Measurements from ENCODE around the gene ARHGAP40. TPM values are rescaled to one million over a fixed set of nuclear protein-coding genes. Genes with fewer than 3 reads are reported as not detected.

The ARHGAP40 gene
- total and polyA plus RNA-seq, 2 donors (not counting 3 experiments of a cell fraction or from before 2014, with no cell fraction given) = 0.18 to 0.20 TPM

DNA sequence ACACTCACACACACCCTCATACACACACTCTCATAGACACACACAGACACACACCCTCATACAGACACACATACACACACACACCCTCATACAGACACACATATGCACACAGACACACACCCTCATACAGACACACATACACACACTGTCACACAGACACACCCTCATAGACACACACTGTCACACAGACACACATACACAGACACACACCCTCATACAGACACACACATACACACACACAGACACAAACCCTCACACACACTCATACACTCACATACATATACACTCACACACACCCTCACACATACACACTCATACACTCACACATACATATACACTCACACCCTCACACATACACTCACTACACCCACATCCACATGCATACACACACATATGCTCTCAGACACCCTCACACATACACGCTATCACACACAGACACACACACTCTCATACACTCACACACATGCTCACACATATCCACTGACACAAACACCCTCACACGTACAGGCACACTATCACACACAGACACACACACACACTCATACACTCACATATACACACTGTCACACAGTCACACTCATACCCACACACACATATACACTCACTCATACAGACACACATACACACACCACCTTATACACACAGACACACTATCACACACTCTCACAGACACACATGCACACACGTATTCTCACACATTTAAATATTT, 11.5 kb upstream of the ARHGAP40 start:
- CTCF ChIA-PET = no interaction called here
- DNase-seq (ENCODE audit: low read depth, low spot score) = no peak
- no peaks in the 10 kb centered on the region for H3K4me1 ChIP-seq (ENCODE audit: control insufficient read depth, extremely low read depth, insufficient read depth, low read length)
- POLR2A ChIA-PET = no interaction called here
- no peak overlapping the region for H3K9ac ChIP-seq (replicated peaks; ENCODE audit: extremely low read depth, insufficient read depth, low read length)
- intact Hi-C loops (cut with micrococcal nuclease) (no loop called here), dilution Hi-C loops (cut with MboI; ENCODE audit: extremely low pct_ligation_motif_present, low sequenced_read_pairs) (no loop called here)
- no peaks in the 10 kb centered on the region for H3K9me1 ChIP-seq (replicated peaks; ENCODE audit: control insufficient read depth, extremely low read depth, insufficient read depth, low read length)
- H3K4me3 ChIP-seq (replicated peaks in 1 of 3; ENCODE audit: insufficient read depth in 1 of 3, low read depth in 1 of 3, low read length in 3 of 3) = no peak overlapping the region
- TF ChIP-seq POLR2A (IDR thresholded peaks at IDR 0.05; ENCODE audit: low read depth, low read length) (no peak), GATA2 (IDR thresholded peaks at IDR 0.05; ENCODE audit: insufficient read depth, insufficient read length, low read depth, low read length) (no peak), FOS (IDR thresholded peaks at IDR 0.05; ENCODE audit: borderline replicate concordance, insufficient read depth, low read length) (no peak), EZH2 (IDR thresholded peaks at IDR 0.05; ENCODE audit: borderline replicate concordance, low read depth, low read length, severe bottlenecking) (no peak), MYC (IDR thresholded peaks at IDR 0.05; ENCODE audit: low read depth, low read length) (no peak), JUN (IDR thresholded peaks at IDR 0.05; ENCODE audit: borderline replicate concordance, insufficient read depth, insufficient read length, low read depth) (no peak), POLR2AphosphoS5 (IDR thresholded peaks at IDR 0.05; ENCODE audit: insufficient read depth, low read depth, low read length) (no peak)
- TF ChIP-seq, protein P1, sequence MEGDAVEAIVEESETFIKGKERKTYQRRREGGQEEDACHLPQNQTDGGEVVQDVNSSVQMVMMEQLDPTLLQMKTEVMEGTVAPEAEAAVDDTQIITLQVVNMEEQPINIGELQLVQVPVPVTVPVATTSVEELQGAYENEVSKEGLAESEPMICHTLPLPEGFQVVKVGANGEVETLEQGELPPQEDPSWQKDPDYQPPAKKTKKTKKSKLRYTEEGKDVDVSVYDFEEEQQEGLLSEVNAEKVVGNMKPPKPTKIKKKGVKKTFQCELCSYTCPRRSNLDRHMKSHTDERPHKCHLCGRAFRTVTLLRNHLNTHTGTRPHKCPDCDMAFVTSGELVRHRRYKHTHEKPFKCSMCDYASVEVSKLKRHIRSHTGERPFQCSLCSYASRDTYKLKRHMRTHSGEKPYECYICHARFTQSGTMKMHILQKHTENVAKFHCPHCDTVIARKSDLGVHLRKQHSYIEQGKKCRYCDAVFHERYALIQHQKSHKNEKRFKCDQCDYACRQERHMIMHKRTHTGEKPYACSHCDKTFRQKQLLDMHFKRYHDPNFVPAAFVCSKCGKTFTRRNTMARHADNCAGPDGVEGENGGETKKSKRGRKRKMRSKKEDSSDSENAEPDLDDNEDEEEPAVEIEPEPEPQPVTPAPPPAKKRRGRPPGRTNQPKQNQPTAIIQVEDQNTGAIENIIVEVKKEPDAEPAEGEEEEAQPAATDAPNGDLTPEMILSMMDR (IDR thresholded peaks at IDR 0.05; ENCODE audit: extremely low read depth in 1 of 2, insufficient read depth in 1 of 2, low read depth in 1 of 2, low read length in 2 of 2) = no peak
- TF ChIP-seq, protein P2, sequence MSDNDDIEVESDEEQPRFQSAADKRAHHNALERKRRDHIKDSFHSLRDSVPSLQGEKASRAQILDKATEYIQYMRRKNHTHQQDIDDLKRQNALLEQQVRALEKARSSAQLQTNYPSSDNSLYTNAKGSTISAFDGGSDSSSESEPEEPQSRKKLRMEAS (IDR thresholded peaks at IDR 0.05; ENCODE audit: insufficient read depth, insufficient read length) = no peak
- H3K36me3 ChIP-seq (ENCODE audit: control insufficient read depth in 2 of 2, extremely low read depth in 1 of 2, insufficient read depth in 2 of 2, low read length in 2 of 2) = no peaks in the 10 kb centered on the region
- H3K79me2 ChIP-seq (ENCODE audit: control insufficient read depth, insufficient read depth, low read length) = no peaks in the 10 kb centered on the region
- H3K27me3 ChIP-seq (ENCODE audit: control insufficient read depth in 2 of 2, insufficient read depth in 2 of 2, low read length in 2 of 2) = no peaks in the 10 kb centered on the region
- H3K4me2 ChIP-seq (ENCODE audit: insufficient read depth, low read length) = no peak overlapping the region
- no peak overlapping the region for H3K27ac ChIP-seq (ENCODE audit: insufficient read depth, low read depth, low read length)
- H3K9me3 ChIP-seq (replicated peaks; ENCODE audit: control insufficient read depth, insufficient read depth, low read length) = no peaks in the 10 kb centered on the region
- FAIRE-seq = no peak
- no TSS peak for BruUV-seq (replicated peaks)
- no peak overlapping the region for H2AFZ ChIP-seq (ENCODE audit: low read depth, low read length)
- H4K20me1 ChIP-seq (replicated peaks; ENCODE audit: control insufficient read depth, extremely low read depth, insufficient read depth, low read length) = no peaks in the 10 kb centered on the region

Data from endothelial cell of umbilical vein (primary cell).